Mesenchymal stem cell (in vitro differentiated cells and primary cell): ENCODE results near the gene PCYOX1L.
"Not testable (repeated sequence)": the region's sequence is repeated elsewhere in the genome, so short reads cannot be mapped to it uniquely, and the experiment has no call there.

Source experiments
- DNase-seq: peaks from one replicate; pipeline ENCODE4 v3.0.0-alpha.2; 2013
- H2AFZ ChIP-seq: one replicate; pipeline ENCODE4 v1.6.1; 2013; ENCODE audit warnings: low read depth, mild to moderate bottlenecking, control low read depth, inconsistent platforms, low read length, moderate library complexity
- H2AK5ac ChIP-seq: 2 replicates; pipeline ENCODE4 v1.6.1; 2013; ENCODE audit warnings: low read length, moderate library complexity, mild to moderate bottlenecking, inconsistent platforms; ENCODE audit not compliant: severe bottlenecking
- H2BK120ac ChIP-seq: one replicate; pipeline ENCODE4 v1.6.1; 2013; ENCODE audit warnings: low read depth, mild to moderate bottlenecking, inconsistent platforms, low read length, moderate library complexity
- H2BK12ac ChIP-seq, 2 experiments: one replicate each; pipeline ENCODE4 v1.6.1; 2013; ENCODE audit warnings: inconsistent platforms in 2 of 2, low read length in 2 of 2, mild to moderate bottlenecking in 2 of 2, moderate library complexity in 2 of 2, control low read depth in 1 of 2
- H2BK15ac ChIP-seq: one replicate; pipeline ENCODE4 v1.6.1; 2013; ENCODE audit warnings: mild to moderate bottlenecking, low read depth, inconsistent platforms; ENCODE audit not compliant: poor library complexity, severe bottlenecking
- H2BK5ac ChIP-seq: 2 replicates; pipeline ENCODE4 v1.6.1; 2013; ENCODE audit warnings: low read depth, mild to moderate bottlenecking, low read length, control low read depth, inconsistent platforms; ENCODE audit not compliant: poor library complexity, severe bottlenecking
- H3K14ac ChIP-seq, 2 experiments: one replicate each; pipeline ENCODE4 v1.6.1; 2013; ENCODE audit warnings: inconsistent platforms in 2 of 2, low read length in 2 of 2, control low read depth in 1 of 2, mild to moderate bottlenecking in 1 of 2, moderate library complexity in 1 of 2
- H3K18ac ChIP-seq, 2 experiments: one replicate each; pipeline ENCODE4 v1.6.1; 2013; ENCODE audit warnings: inconsistent platforms in 2 of 2, low read length in 2 of 2, control low read depth in 1 of 2, low read depth in 1 of 2, mild to moderate bottlenecking in 1 of 2
- H3K23ac ChIP-seq, 2 experiments: one replicate each; pipeline ENCODE4 v1.6.1; 2013; ENCODE audit warnings: inconsistent platforms in 2 of 2, low read length in 2 of 2, mild to moderate bottlenecking in 2 of 2, moderate library complexity in 2 of 2, control low read depth in 1 of 2
- H3K27ac ChIP-seq: 2 replicates; pipeline ENCODE4 v1.5.1; 2013; ENCODE audit warnings: mild to moderate bottlenecking, moderate library complexity, low read length, control low read depth, inconsistent platforms; ENCODE audit not compliant: poor library complexity, severe bottlenecking
- H3K27me3 ChIP-seq, 2 experiments: 2 replicates each; pipeline versions ENCODE4 v1.6.1 to v1.7.0; 2013; ENCODE audit warnings: low read length in 2 of 2, mild to moderate bottlenecking in 2 of 2, moderate library complexity in 2 of 2, control low read depth in 1 of 2, inconsistent platforms in 1 of 2; ENCODE audit not compliant: control insufficient read depth in 1 of 2, insufficient read depth in 1 of 2
- H3K36me3 ChIP-seq, 2 experiments: 2 replicates each; pipeline versions ENCODE4 v1.6.1 to v1.7.0; 2013; ENCODE audit warnings: low read length in 2 of 2, control low read depth in 1 of 2, inconsistent platforms in 1 of 2, low read depth in 1 of 2, mild to moderate bottlenecking in 1 of 2; ENCODE audit not compliant: insufficient read depth in 2 of 2, control insufficient read depth in 1 of 2
- H3K4ac ChIP-seq, 2 experiments: one replicate each; pipeline ENCODE4 v1.6.1; 2013; ENCODE audit warnings: inconsistent platforms in 2 of 2, low read length in 2 of 2, mild to moderate bottlenecking in 2 of 2, moderate library complexity in 2 of 2, control low read depth in 1 of 2, low read depth in 1 of 2
- H3K4me1 ChIP-seq: 2 replicates; pipeline ENCODE4 v1.6.1; 2013; ENCODE audit warnings: low read depth, low read length, control low read depth; ENCODE audit not compliant: control insufficient read depth, insufficient read depth
- H3K4me2 ChIP-seq: 2 replicates; pipeline ENCODE4 v1.6.1; 2013; ENCODE audit warnings: low read length, mild to moderate bottlenecking, inconsistent platforms; ENCODE audit not compliant: poor library complexity, severe bottlenecking
- H3K4me3 ChIP-seq, 2 experiments: 2 replicates each; pipeline versions ENCODE4 v1.5.1 to v1.7.0; 2013; ENCODE audit warnings: low read length in 2 of 2, mild to moderate bottlenecking in 2 of 2, control low read depth in 1 of 2, low read depth in 1 of 2; ENCODE audit not compliant: insufficient read depth in 1 of 2
- H3K79me1 ChIP-seq: replicated peaks from 2 replicates; pipeline ENCODE4 v1.6.1; 2013; ENCODE audit warnings: mild to moderate bottlenecking, control low read depth, low read length, inconsistent platforms; ENCODE audit not compliant: poor library complexity, severe bottlenecking
- H3K9ac ChIP-seq: 2 replicates; pipeline ENCODE4 v1.7.0; 2013; ENCODE audit warnings: mild to moderate bottlenecking, low read length, moderate library complexity
- H3K9me3 ChIP-seq: 2 replicates; pipeline ENCODE4 v1.7.0; 2013; ENCODE audit warnings: mild to moderate bottlenecking, low read length; ENCODE audit not compliant: control insufficient read depth
- H4K8ac ChIP-seq: one replicate; pipeline ENCODE4 v1.6.1; 2013; ENCODE audit warnings: inconsistent platforms, mild to moderate bottlenecking, low read length, moderate library complexity
- H4K91ac ChIP-seq: one replicate; pipeline ENCODE4 v1.6.1; 2013; ENCODE audit warnings: mild to moderate bottlenecking, low read length, inconsistent platforms
- WGBS: methylation state at CpG from one replicate; pipeline ENCODE4 v1.1.7; 2013; ENCODE audit warnings: mixed read lengths; 5-methylcytosine and 5-hydroxymethylcytosine counted together

Gene PCYOX1L

DNA sequence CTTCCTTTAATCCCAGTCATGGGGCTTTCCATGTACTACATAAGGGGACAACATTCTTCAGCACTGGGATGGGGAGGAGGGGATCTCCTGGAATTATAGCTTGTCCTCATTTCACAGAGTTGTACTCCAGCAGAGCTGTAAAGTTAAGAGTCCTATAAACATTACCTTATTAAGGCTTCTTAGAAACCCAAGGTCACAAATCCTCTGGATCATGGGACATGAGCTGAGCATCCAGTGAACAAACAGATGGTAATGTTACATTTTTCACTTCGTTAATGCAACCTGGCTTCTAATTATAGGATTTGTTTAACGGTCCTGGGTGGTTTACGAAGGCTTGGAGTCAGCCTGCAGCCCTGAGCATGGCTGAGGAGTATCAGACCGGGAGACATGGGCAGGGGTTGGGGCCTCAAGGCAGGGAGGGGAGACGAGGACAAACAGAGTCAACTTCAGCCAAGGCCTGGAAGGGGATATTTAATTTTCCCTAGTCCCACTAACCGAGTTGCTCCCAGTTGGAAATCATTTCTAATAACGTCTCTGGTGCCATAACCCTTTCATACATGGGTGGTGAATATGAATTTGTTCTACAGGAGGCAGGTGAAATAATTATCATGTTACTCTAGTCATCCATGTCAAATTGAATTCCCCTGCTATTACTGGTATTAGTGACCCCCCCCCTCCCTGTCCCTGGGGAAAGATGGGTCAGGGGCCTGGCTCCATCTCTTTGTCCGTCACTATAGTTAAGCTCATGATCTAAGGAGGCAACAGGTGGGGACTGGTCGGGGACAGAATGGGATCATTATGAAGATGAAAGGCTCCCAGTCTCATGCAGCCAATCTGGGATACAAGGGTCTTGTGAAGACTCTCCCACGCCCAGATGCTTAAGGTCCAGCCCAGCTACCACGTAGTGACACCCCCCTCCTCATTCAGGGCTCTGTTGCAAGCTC, 32.0 kb downstream of the PCYOX1L start:
- Histone ChIP-seq H2AFZ (no peak overlapping the region), H3K18ac (peak overlapping the region; percentile 90 to 93), H3K27me3 (no peaks in the 10 kb centered on the region), H3K36me3 (no peaks in the 10 kb centered on the region), H3K14ac (peak overlapping the region in 1 of 2 experiments; percentile 61), H3K27ac (no peak overlapping the region), H2BK5ac (no peak overlapping the region), H3K9me3 (no peaks in the 10 kb centered on the region), H3K9ac (no peak overlapping the region), H3K79me1 (no peaks in the 10 kb centered on the region), H4K91ac (peak overlapping the region; percentile 91), H3K4me1 (peaks cover 9% of the 10 kb centered on the region), H3K23ac (no peak overlapping the region), H2AK5ac (no peak overlapping the region), H2BK15ac (no peak overlapping the region), H3K4me2 (no peak overlapping the region), H4K8ac (peak overlapping the region; percentile 91), H2BK120ac (peak overlapping the region; percentile 90), H3K4me3 (no peak overlapping the region), H3K4ac (peak overlapping the region; percentile 5 to 45), H2BK12ac (peak overlapping the region; percentile 94 to 97)
- WGBS = 56% methylated on average over 8 of the region's 11 CpGs
- DNase-seq = peak; percentile 90

DNA sequence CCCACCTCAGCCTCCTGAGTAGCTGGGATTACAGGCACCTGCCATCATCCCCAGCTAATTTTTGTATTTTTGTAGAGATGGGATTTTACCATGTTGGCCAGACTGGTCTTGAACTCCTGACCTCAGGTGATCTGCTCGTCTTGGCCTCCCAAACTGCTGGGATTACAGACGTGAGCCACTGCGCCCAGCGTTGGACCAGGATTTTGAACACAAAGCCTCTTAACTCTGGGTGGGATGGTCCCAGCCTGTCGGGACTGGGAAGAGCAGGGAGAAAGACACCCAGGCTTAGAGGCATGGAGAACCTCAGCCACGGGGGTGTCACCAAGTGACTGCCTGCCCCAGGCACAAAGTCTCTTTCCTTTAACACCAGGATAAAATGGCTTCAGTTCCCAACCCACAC, 33.2 kb downstream of the PCYOX1L start:
- Histone ChIP-seq H2BK120ac (peak overlapping the region; percentile 21), H3K18ac (peak overlapping the region in 1 of 2 experiments; percentile 89), H3K4ac (peak overlapping the region; percentile 59 to 64), H2BK12ac (peak overlapping the region; percentile 79 to 99)
- not testable (repeated sequence) for H3K23ac ChIP-seq, H2AFZ ChIP-seq, H2BK5ac ChIP-seq, H3K4me3 ChIP-seq, H2BK15ac ChIP-seq, H3K9me3 ChIP-seq, DNase-seq, H3K27ac ChIP-seq, H3K4me1 ChIP-seq, H2AK5ac ChIP-seq, H3K27me3 ChIP-seq, H3K14ac ChIP-seq, H4K91ac ChIP-seq, H3K4me2 ChIP-seq, H3K9ac ChIP-seq, H3K79me1 ChIP-seq, H3K36me3 ChIP-seq, H4K8ac ChIP-seq
- 91% methylated on average over 6 of the region's 6 CpGs for WGBS

DNA sequence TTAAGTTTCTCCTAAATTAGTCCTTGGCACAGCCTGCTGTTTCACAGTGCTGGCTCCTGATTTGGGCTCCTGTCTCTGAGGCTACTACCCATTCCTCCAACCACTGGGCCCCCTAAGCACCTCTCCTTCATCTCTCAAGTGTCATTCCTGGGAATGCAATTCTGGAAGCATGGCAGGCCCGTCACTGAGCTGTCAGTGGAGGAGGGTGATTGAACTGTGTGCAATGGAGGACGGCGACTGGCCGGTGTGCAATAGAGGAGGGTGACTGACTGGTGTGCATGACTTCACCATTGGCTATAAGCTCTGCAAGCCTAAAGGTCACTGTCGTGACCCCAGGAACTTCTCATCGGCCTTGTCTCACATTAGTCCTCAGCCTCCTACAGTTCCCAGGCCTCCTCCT, 33.7 kb downstream of the PCYOX1L start:
- Histone ChIP-seq H2AFZ (no peak overlapping the region), H3K4me2 (no peak overlapping the region), H3K9ac (no peak overlapping the region), H3K4me1 (peaks cover 7% of the 10 kb centered on the region), H3K36me3 (no peaks in the 10 kb centered on the region), H3K27me3 (no peaks in the 10 kb centered on the region), H3K18ac (peak overlapping the region; percentile 63 to 89), H3K9me3 (no peaks in the 10 kb centered on the region), H4K91ac (peak overlapping the region; percentile 64), H2BK15ac (peak overlapping the region; percentile 37), H3K79me1 (no peaks in the 10 kb centered on the region), H3K23ac (no peak overlapping the region), H2BK5ac (no peak overlapping the region), H2BK12ac (peak overlapping the region; percentile 79 to 99), H4K8ac (no peak overlapping the region), H3K4ac (peak overlapping the region; percentile 59 to 85), H3K4me3 (no peak overlapping the region), H2BK120ac (peak overlapping the region; percentile 8), H3K14ac (peak overlapping the region in 1 of 2 experiments; percentile 90), H3K27ac (no peak overlapping the region), H2AK5ac (no peak overlapping the region)
- DNase-seq = no peak
- 72% methylated on average over 6 of the region's 6 CpGs for WGBS

DNA sequence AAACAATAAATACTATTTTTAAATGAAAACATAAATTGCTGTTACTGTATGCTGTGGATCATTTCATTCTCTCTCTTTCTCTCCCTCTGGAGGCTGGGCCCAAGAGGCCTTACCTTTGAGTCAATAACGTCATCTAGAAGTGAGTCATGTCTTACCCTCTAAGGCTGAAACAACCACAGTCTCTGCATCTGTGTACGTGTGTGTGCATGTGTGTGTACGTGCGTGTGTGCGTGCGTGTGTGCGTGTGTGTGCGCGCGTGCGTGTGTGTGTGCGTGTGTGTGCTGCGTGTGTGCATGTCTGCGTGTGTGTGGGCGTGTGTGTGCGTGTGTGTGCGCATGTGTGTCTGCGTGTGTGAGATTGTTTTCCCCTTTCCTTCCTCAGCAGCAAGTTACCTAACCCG, 34.9 kb downstream of the PCYOX1L start:
- Histone ChIP-seq H3K27me3 (no peaks in the 10 kb centered on the region), H3K4me3 (no peak overlapping the region), H2BK15ac (no peak overlapping the region), H3K36me3 (no peaks in the 10 kb centered on the region), H3K27ac (no peak overlapping the region), H3K79me1 (no peaks in the 10 kb centered on the region), H2BK5ac (no peak overlapping the region), H3K4me2 (no peak overlapping the region), H4K8ac (no peak overlapping the region), H3K4ac (peak overlapping the region in 1 of 2 experiments; percentile 8), H3K23ac (no peak overlapping the region), H3K9ac (no peak overlapping the region), H2AK5ac (no peak overlapping the region), H3K18ac (peak overlapping the region; percentile 50 to 100), H2BK12ac (peak overlapping the region; percentile 22 to 94), H2AFZ (no peak overlapping the region), H3K4me1 (peaks cover 7% of the 10 kb centered on the region), H2BK120ac (no peak overlapping the region), H4K91ac (peak overlapping the region; percentile 34), H3K14ac (peak overlapping the region in 1 of 2 experiments; percentile 100), H3K9me3 (no peaks in the 10 kb centered on the region)
- WGBS = 81% methylated on average over 15 of the region's 19 CpGs
- peak; percentile 73 for DNase-seq
